NCI-H526 (cell line): ENCODE measurements around the gene ERICH2.

Source experiments
- DNase-seq, 2 experiments: peaks; one replicate each; lab custom pipeline; 2025; lab: John Stamatoyannopoulos, UW

The ERICH2 gene

DNA sequence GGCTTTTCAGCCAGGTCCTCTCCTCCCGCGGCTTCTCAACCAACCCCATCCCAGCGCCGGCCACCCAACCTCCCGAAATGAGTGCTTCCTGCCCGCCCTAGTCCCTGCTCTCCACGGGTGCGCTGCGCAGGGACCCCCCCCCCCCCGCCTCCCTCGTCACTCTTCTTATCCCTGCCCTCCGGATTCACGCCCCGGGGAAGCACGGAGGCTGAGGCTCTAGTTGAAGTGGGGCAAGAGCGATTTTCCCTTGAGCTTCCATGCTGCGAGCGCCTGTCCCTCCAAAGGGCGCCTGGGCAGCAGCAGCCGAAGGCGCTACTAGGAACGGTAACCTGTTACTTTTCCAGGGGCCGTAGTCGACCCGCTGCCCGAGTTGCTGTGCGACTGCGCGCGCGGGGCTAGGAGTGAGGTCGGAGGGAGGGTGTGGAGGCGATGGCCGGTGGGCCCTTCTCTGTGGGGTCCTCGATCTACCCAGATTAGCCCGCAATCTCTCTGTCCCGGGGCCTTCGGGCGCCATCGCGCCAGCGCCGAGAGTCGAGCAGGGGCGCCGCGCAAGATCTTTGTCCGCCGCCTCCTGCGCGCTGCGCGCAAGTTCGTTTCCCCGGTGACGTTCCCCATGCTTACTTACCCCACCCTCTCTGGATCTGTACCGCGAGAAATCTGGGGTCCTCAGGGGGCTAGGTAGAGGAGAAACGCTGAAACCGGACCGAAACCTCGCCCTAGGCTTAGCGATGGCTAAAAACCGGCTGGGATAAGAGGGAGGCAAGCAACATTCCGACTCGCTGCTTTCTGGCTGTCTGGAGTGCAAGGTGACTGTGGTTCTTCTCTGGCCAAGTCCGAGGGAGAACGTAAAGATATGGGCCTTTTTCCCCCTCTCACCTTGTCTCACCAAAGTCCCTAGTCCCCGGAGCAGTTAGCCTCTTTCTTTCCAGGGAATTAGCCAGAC is 47.2 kb downstream of the ERICH2 start:
- peak; percentile 21 to 80 for DNase-seq

DNA sequence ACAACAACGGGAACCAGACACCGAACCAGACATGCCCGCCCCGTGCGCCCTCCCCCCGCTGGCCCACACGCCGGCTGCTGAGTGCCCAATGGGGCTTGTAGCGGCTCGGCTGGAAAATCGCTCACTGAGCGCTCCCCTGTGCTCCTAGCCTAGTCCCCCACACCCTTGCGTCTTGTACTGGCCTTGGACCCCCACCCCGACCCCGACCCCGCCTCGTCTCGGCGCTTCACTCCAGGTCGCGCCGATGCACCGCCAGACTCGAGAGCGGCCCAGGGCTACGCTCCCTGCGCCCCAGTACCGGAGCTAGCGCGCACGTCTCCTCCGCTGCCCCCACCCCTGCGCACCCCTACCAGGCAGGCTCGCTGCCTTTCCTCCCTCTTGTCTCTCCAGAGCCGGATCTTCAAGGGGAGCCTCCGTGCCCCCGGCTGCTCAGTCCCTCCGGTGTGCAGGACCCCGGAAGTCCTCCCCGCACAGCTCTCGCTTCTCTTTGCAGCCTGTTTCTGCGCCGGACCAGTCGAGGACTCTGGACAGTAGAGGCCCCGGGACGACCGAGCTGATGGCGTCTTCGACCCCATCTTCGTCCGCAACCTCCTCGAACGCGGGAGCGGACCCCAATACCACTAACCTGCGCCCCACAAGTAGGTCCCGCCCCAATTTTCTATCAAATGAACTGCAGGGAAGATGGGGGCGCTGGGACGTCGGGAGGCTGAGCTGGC is 48.0 kb downstream of the ERICH2 start:
- DNase-seq = peak in 1 of 2 experiments; percentile 73

DNA sequence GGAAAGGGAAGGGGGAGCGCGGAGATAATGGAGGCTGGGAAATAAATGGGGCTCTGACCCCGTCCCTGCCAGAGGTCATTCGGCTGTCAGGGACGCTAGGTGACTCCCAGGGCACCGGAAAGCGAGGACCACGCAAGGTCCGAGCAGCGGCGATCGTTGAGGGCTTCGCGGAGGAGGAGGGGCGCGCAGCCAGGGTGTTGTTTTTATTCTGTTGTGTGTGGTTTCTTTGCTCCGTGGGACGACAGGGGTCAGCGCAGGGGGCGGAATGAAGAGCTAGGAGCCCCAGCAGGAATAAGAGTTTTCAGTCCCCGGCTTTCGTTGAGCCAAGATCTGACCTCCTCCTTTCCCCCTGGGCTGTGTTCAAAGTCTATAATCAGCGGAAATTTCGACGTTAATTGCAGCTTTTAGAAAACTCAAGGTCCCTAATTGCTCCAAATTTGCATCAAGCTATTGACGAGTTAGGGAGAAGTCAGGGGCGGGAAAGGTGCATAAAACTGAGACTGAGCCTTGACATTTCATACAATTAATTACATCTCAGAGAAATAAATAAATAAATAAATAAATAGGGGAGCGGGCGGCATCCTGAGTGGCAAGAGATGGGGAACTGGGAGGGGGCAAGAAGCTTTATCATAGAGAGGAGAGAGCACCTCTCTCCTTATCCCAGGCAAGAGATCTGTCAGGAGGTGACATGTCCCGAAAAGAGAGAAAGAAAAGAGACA is 48.7 kb downstream of the ERICH2 start:
- no peak for DNase-seq

DNA sequence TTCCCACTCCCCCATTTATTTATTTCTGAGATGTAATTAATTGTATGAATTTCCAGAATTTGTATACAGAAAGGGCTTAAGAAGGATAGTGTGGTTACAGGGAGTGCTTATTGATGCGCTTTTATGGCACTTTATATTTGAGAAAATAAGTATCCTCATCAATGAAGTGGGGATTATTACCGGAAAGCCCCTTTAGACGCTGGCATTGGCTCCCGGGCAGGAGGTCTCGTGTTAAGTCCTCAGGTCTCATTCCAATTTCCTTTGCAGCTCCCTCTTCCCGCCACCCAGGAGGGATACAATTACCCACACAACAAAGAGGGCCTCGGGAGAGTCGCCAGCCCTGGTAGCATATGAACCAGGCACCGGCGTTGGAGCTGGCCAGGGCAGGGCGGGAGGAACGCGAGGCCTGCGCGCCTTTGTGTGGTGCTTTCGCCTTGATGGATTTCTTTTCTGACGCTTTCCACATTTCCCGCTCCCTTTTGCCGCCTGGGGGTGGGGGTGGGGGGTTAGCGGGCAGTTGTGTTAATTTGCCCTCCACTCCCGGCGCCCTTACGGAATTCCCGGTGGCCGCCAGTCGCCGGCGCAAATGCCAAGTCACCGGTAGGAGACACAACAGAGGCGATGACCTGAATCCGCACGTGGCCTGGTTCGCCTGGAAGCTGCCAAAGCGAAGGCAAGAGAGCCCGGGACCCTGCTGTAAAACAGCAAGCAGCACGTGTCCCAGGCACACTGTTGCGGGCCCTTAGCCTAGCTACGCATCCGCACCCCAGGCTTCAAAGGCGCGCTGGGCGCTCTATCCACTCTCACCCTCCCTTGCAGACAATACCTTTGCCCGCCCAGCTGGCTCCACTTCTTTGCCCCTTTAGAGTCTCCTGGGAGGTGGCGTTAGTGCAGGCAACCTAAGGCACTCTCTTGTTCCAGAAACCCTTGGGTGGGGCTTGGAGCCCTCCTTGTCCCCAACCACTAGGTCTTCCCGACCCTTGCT is 49.8 kb downstream of the ERICH2 start:
- no peak for DNase-seq

DNA sequence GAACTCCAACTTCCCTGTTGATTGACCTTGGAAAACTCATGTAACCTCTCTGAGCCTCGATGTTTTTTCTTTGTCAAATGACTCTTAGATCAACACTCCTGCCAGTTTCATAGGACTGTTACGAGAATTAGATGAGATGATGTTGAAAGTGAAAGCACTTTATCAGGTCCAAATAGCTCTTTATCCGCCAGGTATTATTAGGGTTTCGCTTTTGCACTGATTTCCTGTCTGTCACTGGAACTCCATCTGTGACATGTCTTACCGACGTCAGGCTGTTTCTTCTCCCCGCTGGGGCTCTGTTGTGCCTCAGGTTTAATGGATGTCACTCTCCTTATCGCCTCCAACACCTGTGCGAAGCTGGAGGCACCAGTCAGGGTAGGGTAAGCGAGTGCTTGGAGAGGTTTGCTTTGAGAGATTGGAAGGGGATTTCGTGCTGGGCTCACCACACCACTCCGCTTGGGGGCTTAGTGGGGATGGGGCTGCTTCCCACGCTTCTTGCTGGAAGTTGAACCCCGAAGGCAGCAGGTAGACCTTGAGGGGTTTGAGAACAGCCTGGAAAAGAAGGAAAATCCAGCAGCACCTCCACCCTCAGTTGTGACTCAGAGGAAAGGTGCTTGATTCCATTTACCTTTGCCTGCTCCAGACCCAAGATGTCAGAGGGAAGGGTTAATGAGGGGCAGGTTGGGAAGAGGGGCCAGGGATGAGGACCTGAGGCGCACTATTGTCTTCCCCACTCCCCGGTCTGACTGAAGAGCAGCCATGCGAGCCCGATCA is 50.8 kb downstream of the ERICH2 start:
- no peak for DNase-seq

DNA sequence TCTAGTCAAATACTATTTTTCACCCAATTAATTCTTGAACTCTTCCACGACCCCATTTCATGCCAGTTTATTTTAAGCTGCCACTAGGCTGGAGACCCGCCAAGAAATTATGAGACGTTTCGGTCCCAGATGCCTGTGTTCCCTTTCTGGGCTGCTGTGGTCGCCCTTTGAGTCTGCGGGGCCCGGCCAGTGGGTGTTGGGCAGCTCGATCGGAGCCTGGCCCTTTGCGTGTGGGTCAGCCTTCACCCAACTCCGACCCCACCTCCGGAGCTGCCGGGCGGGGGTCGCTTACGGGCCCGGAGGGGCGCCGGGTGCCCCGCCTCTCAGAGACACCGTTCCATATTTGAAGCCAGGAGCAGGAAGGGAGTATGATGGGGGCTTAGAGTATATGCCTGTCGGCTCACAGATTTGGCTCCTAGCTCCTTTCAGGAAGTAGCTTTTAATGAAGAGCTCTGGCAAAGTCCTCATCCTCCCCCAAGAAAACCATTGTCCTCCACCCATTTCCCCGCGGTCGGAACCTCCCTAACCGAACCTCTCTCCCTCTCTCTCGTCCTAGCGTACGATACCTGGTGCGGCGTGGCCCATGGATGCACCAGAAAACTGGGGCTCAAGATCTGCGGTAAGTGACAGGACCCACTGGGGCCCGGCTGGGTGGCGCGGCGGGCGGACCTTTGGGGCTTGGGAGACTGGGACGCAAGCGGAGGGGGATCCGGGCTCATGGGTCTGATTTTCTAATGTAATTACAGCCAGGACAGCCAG is 51.5 kb downstream of the ERICH2 start:
- no peak for DNase-seq

DNA sequence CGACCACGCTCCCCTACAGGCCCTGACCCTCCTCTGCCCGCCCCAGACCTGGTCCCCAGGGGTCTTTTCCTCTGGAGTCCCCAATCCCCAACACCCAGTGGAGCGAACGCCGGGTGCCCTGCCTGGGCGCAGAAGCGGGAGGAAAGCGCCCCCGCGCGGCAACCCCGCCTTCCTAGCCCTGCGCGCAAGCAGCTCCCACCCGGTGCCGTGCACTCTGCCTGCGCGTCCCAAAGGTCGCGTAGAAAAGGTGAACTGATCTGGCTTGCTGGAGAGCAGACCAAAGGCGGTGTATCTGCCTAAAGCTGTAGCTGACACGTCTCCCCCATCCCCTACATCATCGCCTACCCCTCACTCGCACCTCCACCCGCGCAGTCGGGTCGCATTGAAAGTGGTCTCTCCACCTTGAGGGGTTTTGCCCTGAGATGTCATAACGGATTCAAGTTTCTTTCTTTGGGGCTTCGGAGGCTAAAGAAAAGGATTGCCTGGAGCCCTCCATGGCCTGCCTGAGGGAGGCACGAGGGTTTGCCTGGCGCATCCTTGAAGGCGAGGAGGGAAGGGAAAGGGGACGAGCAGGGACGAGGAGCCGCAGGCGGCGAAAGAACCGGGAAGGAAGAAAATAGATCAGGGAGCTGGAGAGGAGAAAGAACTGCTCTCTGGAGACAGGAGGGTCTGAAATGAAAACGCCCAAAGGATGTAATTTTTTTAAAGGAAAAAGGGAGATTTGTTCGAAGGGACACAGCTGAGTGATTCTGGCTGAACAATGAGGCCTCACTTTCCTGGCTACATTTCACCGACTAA is 52.3 kb downstream of the ERICH2 start:
- no peak for DNase-seq

DNA sequence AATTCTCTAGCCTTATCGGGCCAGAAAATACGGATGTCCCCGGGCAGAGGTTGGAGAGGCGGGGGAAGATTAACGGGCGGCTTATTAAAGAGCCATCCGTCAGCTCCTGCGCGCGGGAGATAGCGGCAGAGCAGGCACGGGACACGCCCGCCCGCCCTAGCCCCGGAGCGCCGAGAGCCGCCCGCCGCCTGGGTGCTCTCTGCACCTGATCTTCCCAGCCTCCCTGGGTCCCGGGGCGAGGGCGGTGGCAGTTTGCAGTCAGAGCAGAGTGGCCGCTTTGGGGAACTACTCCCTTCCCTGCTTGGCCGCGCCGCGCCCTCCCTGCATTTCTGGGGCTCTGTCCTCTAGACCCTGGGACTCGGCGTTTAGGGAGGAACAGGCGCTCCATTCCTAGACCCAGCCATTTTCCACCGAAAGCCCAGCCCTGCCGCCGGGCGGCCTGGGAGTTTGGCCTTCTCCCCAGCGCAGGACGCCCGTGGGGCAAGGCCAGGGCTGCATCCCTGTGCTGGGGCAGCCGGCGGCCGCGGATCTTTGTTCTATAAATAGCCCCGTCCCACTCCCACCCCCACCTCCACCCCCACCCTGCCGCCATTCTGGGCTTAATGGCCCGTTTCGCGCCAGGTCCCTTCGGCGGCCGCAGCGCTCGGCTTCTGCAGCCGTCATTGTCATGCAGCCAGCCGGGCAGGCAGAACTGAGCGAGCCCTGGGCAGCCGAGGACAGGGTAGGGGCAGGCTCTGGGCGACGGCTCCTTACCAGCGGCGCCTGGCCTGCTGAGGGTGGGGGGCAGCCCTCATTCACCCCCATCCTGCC is 53.1 kb downstream of the ERICH2 start:
- peak in 1 of 2 experiments; percentile 69 for DNase-seq

DNA sequence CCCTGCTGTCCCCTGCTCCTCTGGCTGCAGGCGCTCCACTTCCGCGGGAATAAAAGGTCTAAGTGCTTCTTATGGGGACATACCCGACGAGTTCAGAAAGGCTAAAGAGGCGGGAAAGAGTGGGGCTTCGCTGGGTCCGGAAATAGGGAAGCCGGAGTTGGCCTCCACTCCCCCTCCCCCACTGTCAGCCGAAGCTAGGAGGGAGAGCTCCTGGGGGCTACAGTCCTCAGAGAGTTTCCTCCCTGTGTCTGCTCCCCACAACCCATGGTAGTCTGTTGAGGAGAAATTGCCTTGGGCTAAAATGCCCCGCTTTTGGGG is 53.7 kb downstream of the ERICH2 start:
- no peak for DNase-seq

DNA sequence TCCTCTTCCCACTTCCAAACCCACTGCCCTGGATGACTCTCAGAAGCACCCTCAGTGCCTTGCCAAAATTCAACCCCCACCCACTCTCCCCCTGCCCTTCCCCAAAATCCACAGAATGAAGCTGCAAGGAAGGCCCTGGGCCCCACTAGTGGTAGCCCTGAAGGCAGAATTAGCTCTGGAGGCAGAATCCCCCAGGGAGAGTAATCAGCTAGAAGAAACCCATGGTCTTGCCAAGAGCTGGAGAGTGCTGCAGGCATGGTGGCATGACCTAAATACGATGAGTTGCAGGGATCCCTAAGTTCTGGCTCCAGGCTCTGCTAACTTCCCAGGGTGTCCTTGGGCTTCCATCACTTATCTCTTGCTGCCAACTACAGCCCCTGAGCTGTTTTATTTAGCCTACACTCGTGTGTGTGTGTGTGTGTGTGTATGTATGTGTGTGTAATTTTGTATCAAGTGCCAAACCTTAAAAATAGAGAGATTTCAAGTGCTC is 54.4 kb downstream of the ERICH2 start:
- no peak for DNase-seq

DNA sequence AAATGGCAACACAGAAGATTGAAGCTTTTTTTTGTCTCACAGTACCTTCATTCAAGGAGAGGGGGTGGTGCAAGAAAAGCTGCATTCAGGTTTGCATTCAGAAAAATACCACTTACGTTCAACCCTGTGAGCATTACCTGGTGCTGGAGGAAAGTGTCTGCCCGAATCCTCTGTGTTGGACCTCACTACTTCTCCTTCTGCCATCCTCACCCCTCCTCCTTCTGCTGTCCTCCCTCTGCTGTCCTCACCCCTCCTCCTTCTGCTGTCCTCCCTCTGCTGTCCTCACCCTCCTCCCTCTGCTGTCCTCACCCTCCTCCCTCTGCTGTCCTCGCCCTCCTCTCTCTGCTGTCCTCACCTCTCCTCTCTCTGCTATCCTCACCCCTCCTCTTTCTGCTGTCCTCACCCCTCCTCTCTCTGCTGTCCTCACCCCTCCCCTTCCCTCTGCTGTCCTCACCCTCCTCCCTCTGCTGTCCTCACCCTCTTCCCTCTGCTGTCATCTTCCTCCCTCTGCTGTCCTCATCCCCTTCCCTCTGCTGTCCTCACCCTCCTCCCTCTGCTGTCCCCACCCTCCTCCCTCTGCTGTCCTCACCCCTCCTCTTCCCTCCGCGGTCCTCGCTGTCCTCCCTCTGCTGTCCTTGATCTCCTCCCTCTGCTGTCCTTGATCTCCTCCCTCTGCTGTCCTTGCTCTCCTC is 57.8 kb downstream of the ERICH2 start:
- no peak for DNase-seq

DNA sequence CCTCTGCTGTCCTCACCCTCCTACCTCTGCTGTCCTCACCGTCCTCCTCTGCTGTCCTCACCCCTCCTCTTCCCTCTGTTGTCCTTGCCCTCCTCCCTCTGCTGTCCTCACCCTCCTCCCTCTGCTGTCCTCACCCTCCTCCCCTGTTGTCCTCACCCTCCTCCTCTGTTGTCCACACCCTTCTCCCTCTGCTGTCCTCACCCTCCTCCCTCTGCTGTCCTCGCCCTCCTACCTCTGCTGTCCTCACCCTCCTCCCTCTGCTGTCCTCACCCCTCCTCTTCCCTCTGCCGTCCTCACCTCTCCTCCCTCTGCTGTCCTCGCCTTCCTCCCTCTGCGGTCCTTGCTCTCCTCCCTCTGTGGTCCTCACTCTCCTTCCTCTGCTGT is 58.3 kb downstream of the ERICH2 start:
- DNase-seq = no peak

DNA sequence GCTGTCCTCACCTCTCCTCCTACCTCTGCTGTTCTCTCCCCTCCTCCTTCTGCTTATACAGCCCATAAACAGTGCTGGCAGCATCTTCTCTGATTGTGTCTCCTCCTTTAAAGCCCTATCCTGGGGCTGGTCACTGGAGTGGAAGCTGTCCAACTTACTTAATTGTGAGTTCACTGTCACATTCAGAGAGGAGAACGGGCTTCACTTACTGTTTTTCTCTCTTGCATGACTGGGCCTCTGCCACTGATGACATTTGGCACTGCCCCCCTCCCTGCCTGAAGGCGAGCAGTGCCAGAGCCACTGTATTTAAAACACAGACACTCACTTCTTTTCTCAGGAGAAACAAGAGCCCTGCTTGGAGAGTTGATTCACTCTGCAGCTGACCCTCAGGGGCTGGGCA is 58.9 kb downstream of the ERICH2 start:
- DNase-seq = no peak

DNA sequence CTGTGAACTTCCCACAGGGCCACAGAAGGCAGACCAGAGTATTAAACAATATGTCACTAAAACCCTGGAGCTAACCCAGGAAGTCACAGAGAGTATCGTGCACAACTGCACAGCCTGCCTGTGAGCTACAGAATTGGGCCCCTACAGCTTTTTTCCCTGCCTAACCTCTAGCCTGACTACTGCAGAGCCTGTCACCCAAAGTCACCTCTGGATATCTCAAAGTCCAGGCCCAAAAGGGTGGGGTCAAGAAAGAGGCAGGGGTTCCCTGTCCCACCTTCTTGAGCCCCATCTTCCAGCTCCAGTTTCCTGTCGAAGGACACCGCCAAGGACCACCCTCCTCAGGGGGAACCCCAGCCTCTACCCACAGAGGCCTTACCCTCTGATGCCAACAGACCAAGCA is 60.0 kb downstream of the ERICH2 start:
- DNase-seq = no peak

DNA sequence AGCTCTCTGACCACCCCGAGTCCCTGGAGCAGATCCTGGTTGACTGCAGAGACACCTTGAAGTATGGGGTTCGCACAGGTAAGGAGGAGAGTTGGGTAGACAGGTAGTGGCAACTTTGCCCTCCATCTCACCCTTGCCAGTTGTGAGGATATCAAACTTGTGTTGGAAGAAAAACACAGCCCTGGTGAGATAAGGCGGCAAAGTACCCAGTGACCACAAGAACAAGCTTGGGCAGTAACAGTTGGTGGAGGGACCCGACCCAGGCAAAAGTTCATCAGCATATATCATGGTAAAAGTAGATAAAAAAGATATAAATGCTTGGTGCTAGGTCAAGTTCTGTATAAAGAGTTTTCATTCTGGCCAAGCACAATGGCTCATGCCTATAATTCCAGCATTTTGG is 60.9 kb downstream of the ERICH2 start:
- DNase-seq = no peak

DNA sequence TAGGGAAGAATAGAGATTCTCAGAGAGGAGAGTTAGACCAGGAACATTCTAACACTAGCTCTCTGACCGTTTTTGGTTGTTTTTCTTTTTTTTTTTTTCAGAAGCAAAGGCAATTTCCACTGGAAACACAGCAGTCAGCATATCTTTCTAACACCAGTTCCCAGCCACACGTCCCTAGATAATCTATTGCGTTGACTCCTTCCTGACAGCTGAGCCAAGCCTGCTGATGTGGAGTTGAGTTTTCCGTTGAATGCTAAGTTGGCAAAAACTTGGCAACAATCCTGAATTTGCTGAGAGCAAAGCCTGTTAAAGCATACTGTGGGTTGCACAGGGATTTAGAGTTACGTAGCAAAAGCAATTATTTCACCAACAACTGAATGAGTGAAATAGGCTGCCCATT is 65.8 kb downstream of the ERICH2 start:
- no peak for DNase-seq

DNA sequence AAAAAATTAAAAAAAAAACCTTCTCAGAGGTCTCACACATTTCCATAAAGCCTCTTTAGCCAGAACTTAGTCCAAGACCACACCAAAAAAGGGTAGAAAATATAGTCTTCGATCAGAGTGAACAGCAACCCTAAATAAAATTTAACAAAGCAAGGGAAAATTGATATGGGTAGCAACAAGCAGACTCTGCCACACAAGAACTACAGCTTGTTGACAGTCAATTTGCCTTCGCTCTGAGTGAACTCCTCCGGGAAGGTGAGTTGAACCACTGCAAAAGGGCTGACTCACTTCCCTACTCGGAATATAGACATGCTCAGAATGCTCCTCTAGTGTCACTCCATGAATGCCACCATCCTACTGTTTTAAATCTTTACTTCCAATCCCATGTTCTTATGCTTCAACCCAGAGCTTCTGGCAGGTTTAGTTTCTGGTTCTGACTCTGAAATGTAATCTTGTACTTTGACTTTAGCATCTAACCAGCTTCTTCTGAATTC is 70.6 kb downstream of the ERICH2 start:
- DNase-seq = no peak
